Epithelial cell of proximal tubule (primary cell): ENCODE measurements around the gene DENND1A. TPM values are rescaled to one million over a fixed set of nuclear protein-coding genes. Genes with fewer than 3 reads are reported as not detected.

ENCODE experiments used
- DNase-seq: peaks from one replicate; pipeline ENCODE4 v3.0.0-alpha.2; 2011; ENCODE audit warnings: low read depth
- H3K4me3 ChIP-seq: 2 replicates; pipeline ENCODE4 v1.5.1; 2011; ENCODE audit warnings: low read depth, mild to moderate bottlenecking, low read length
- total RNA-seq: library from RNA; depleted of rRNA; stranded (reverse); fragments of >200 nt; gene quantifications from 2 replicates; pipeline ENCODE4 v1.2.3, GENCODE V29; 2015
- TF ChIP-seq, protein P1 (sequence below): conservative IDR thresholded peaks from 2 replicates; pipeline ENCODE4 v1.5.1; 2012; ENCODE audit warnings: low read depth, mild to moderate bottlenecking, low read length

The DENND1A gene
- total RNA-seq, 1 donor from 2014 or later, result 26.6 TPM

DNA sequence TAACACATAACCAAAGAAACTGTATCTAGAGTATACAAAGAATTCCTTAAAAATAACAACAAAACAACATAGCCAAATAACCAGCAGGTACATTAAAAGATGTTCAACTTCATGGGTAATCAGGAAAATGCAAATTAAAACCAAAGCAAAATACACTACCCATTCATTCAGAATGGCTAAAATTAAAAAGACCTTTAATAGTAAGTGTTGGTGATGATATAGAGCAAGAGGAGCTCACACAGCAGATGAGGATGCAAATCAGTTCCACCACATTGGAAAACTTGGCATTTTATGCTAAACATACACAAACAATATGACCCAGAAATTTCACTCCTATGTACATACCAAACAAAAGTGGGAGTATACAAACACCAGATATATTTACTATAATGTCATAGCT, 97.8 kb downstream of the DENND1A start:
- no peak overlapping the region for H3K4me3 ChIP-seq
- no peak for DNase-seq
- TF ChIP-seq, protein P1, sequence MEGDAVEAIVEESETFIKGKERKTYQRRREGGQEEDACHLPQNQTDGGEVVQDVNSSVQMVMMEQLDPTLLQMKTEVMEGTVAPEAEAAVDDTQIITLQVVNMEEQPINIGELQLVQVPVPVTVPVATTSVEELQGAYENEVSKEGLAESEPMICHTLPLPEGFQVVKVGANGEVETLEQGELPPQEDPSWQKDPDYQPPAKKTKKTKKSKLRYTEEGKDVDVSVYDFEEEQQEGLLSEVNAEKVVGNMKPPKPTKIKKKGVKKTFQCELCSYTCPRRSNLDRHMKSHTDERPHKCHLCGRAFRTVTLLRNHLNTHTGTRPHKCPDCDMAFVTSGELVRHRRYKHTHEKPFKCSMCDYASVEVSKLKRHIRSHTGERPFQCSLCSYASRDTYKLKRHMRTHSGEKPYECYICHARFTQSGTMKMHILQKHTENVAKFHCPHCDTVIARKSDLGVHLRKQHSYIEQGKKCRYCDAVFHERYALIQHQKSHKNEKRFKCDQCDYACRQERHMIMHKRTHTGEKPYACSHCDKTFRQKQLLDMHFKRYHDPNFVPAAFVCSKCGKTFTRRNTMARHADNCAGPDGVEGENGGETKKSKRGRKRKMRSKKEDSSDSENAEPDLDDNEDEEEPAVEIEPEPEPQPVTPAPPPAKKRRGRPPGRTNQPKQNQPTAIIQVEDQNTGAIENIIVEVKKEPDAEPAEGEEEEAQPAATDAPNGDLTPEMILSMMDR, result no peak

- no peak overlapping the region for H3K4me3 ChIP-seq
- no peak for DNase-seq
- TF ChIP-seq, protein P1, result no peak
Measured at GRCh38 chr9:123828449-123828848, 101.5 kb downstream of the DENND1A start.

DNA sequence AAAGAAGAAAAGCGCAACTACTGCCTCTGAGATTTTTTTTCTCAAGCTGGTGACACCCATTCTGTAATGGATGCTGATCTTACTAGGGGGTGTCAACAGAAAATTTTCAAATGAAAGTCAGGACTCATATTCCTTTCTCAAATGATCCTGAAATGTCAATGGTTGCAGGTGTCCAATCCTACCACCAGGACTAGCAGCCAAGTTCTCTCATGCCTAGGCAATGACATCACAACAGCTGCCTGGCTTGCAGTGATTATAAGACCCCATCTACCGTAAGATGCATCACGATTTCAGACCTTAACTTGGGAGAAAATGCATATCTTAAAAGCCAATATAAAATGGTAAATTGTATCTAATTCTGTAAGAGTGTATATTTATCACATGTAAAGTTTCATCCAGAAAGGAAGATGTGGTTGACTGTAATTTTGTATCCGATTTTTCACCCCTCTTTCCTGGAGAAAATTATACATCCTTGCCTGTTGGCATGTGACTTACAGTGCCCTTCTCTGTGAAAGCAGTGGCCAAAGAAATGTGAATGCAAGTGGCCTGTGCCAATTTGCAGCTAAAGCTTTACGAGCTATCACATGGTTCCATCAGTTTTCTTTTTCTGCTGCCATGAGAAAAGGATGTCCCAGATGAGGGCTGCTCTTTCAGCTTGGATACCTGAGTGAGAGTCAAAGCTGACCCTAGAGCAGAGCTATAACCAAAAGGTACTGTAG, 104.4 kb downstream of the DENND1A start:
- no peak overlapping the region for H3K4me3 ChIP-seq
- TF ChIP-seq, protein P1, result peak; percentile 32
- no peak for DNase-seq

GRCh38 chr9:123823194-123823947, 106.6 kb downstream of the DENND1A start:
- TF ChIP-seq, protein P1, result no peak
- DNase-seq, result no peak
- H3K4me3 ChIP-seq, result no peak overlapping the region

DNA sequence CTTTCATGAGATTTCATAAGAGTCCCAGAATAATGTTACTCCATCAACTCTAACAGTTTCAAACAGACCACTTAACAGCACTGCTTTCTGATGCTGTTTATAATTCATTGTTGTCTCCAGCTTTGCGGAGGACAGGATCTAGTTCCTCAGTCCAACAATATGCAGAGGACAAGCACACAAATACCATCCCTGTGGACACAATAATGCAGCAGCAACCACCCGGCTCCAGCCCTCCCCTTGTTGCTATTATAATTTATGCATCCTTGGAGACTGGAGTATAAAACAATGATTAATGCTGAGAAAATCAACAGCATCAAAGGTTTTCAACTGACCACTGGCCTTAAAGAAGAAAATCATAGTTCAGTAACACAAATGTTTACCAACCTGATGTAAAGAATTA, 108.3 kb downstream of the DENND1A start:
- no peak overlapping the region for H3K4me3 ChIP-seq
- TF ChIP-seq, protein P1, result no peak
- no peak for DNase-seq

- TF ChIP-seq, protein P1, result no peak
- H3K4me3 ChIP-seq, result no peak overlapping the region
- DNase-seq, result no peak
Measured at GRCh38 chr9:123820139-123820538, 109.8 kb downstream of the DENND1A start.
